ENCODE data around the gene TLR2. TPM values are rescaled to one million over a fixed set of nuclear protein-coding genes. Genes with fewer than 3 reads are reported as not detected.

TLR2 gene, protein sequence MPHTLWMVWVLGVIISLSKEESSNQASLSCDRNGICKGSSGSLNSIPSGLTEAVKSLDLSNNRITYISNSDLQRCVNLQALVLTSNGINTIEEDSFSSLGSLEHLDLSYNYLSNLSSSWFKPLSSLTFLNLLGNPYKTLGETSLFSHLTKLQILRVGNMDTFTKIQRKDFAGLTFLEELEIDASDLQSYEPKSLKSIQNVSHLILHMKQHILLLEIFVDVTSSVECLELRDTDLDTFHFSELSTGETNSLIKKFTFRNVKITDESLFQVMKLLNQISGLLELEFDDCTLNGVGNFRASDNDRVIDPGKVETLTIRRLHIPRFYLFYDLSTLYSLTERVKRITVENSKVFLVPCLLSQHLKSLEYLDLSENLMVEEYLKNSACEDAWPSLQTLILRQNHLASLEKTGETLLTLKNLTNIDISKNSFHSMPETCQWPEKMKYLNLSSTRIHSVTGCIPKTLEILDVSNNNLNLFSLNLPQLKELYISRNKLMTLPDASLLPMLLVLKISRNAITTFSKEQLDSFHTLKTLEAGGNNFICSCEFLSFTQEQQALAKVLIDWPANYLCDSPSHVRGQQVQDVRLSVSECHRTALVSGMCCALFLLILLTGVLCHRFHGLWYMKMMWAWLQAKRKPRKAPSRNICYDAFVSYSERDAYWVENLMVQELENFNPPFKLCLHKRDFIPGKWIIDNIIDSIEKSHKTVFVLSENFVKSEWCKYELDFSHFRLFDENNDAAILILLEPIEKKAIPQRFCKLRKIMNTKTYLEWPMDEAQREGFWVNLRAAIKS
- 0.22 and 0.34 TPM in 2 replicates for total RNA-seq (ENCODE audit: low replicate concordance)

- Mint-ChIP-seq H3K9me3 (peaks cover 31% of the 10 kb centered on the region), H3K4me3 (peak within 1 kb of the TSS; percentile 88), H3K4me1 (peaks cover 11% of the 10 kb centered on the region), H3K36me3 (no peaks in the 10 kb centered on the region), H3K27ac (no peak within 1 kb of the TSS), H3K27me3 (ENCODE audit: insufficient read depth, low read depth) (peaks cover 36% of the 10 kb centered on the region)
- Histone ChIP-seq H3K4me1 (peaks cover 8% of the 10 kb centered on the region), H3K9ac (no peak within 1 kb of the TSS), H3K27ac (no peak within 1 kb of the TSS), H3K4me3 (peak within 1 kb of the TSS; percentile 65), H3K9me3 (ENCODE audit: low read depth) (no peaks in the 10 kb centered on the region), H2AFZ (replicated peaks) (peak within 1 kb of the TSS; percentile 96), H3F3A (ENCODE audit: low read depth) (peaks cover 4% of the 10 kb centered on the region), H4K20me1 (ENCODE audit: low read depth) (no peaks in the 10 kb centered on the region), H3K4me2 (peak within 1 kb of the TSS; percentile 99), H3K27me3 (peaks cover 52% of the 10 kb centered on the region), H3K79me2 (ENCODE audit: low read depth) (no peaks in the 10 kb centered on the region), H3K36me3 (peaks cover 8% of the 10 kb centered on the region)
- peak; percentile 78 for DNase-seq (ENCODE audit: low spot score)
- peak; percentile 92 for TF ChIP-seq EZH2phosphoT487 (IDR thresholded peaks at IDR 0.05)
- TF ChIP-seq, protein P1, sequence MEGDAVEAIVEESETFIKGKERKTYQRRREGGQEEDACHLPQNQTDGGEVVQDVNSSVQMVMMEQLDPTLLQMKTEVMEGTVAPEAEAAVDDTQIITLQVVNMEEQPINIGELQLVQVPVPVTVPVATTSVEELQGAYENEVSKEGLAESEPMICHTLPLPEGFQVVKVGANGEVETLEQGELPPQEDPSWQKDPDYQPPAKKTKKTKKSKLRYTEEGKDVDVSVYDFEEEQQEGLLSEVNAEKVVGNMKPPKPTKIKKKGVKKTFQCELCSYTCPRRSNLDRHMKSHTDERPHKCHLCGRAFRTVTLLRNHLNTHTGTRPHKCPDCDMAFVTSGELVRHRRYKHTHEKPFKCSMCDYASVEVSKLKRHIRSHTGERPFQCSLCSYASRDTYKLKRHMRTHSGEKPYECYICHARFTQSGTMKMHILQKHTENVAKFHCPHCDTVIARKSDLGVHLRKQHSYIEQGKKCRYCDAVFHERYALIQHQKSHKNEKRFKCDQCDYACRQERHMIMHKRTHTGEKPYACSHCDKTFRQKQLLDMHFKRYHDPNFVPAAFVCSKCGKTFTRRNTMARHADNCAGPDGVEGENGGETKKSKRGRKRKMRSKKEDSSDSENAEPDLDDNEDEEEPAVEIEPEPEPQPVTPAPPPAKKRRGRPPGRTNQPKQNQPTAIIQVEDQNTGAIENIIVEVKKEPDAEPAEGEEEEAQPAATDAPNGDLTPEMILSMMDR (IDR thresholded peaks at IDR 0.05), result no peak
- peak; percentile 90 for TF ChIP-seq EZH2 (IDR thresholded peaks at IDR 0.05)
These were observed at the start of gene TLR2 for GRCh38 chr4:153684182-153684970. TLR2 (plus strand) TSS chr4:153684280; CDS start chr4:153702908, 18,628 bp downstream.

DNA sequence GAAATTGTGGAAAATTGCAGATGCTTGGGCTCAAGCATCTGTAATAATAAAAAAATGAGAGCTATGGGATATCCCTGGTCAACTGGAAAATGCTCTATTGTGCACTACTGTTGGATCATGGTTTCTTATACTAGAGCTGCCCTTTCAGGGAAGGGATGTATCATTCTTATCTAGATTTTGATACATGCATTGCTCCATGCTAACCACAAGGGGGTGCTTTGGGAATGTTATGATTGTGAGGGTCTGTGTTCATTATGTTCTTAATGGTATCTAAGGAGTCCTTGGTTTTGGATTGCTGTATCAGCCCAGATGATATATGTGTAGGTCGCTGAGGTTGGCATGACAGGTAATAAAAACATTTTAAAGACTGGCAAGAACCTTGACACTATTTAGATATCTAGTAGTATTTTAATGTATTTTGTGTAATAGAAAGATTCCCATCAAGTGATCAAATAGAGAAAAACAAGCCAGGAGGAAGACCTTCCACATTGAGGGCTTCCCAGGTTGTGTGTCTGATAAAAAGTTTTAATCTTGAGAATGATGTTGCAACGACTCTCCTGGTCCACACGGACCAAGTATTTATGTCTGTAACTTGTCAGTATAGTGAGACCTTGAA lies 49.2 kb upstream of the TLR2 start:
- H3K27ac ChIP-seq, result no peak overlapping the region
- H3K4me2 ChIP-seq, result no peak overlapping the region
- Mint-ChIP-seq H3K27me3 (ENCODE audit: insufficient read depth, low read depth) (no peaks in the 10 kb centered on the region), H3K27ac (no peak overlapping the region), H3K4me1 (peaks cover 9% of the 10 kb centered on the region), H3K9me3 (no peaks in the 10 kb centered on the region), H3K36me3 (peaks cover 44% of the 10 kb centered on the region), H3K4me3 (no peak overlapping the region)
- peak; percentile 47 for DNase-seq (ENCODE audit: low spot score)
- H4K20me1 ChIP-seq (ENCODE audit: low read depth), result no peaks in the 10 kb centered on the region
- TF ChIP-seq, protein P1 (IDR thresholded peaks at IDR 0.05), result peak; percentile 88
- TF ChIP-seq EZH2phosphoT487 (IDR thresholded peaks at IDR 0.05) (no peak), EZH2 (IDR thresholded peaks at IDR 0.05) (no peak)
- no peaks in the 10 kb centered on the region for H3F3A ChIP-seq (ENCODE audit: low read depth)
- no peaks in the 10 kb centered on the region for H3K9me3 ChIP-seq (ENCODE audit: low read depth)
- H2AFZ ChIP-seq (replicated peaks), result no peak overlapping the region
- H3K4me1 ChIP-seq, result no peaks in the 10 kb centered on the region
- no peaks in the 10 kb centered on the region for H3K36me3 ChIP-seq
- no peak overlapping the region for H3K9ac ChIP-seq
- H3K27me3 ChIP-seq, result no peaks in the 10 kb centered on the region
- H3K4me3 ChIP-seq, result no peak overlapping the region
- H3K79me2 ChIP-seq (ENCODE audit: low read depth), result no peaks in the 10 kb centered on the region

DNA sequence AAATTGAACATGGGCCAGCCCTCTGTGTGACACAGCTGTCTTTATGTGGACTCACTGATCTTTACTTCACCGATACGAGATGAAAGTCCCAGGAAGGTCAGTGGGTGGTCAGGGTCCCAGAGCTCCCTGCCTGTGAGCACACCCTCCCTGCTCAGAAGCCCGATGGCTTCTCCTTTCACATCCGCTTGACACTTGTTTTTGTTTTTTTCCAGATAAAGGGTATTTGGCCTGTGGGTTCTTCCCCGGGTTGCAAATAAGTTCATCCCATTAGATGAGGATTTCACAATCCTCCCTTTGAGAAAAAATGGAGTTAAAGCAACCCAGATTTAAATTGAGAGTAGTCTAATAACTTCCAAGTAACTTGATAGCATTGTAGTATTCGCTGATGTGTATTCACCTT lies 48.2 kb upstream of the TLR2 start:
- Histone ChIP-seq H3K79me2 (ENCODE audit: low read depth) (no peaks in the 10 kb centered on the region), H3K4me2 (no peak overlapping the region), H3K4me1 (no peaks in the 10 kb centered on the region), H3K9me3 (ENCODE audit: low read depth) (no peaks in the 10 kb centered on the region), H3K27me3 (no peaks in the 10 kb centered on the region), H3F3A (ENCODE audit: low read depth) (no peaks in the 10 kb centered on the region), H2AFZ (replicated peaks) (no peak overlapping the region), H3K36me3 (no peaks in the 10 kb centered on the region), H3K9ac (no peak overlapping the region), H4K20me1 (ENCODE audit: low read depth) (no peaks in the 10 kb centered on the region), H3K27ac (no peak overlapping the region), H3K4me3 (no peak overlapping the region)
- H3K4me1 Mint-ChIP-seq, result peaks cover 5% of the 10 kb centered on the region
- peaks cover 36% of the 10 kb centered on the region for H3K36me3 Mint-ChIP-seq
- DNase-seq (ENCODE audit: low spot score), result no peak
- TF ChIP-seq, protein P1 (IDR thresholded peaks at IDR 0.05), result no peak
- TF ChIP-seq EZH2phosphoT487 (IDR thresholded peaks at IDR 0.05), result no peak
- H3K27ac Mint-ChIP-seq, result no peak overlapping the region
- no peaks in the 10 kb centered on the region for H3K27me3 Mint-ChIP-seq (ENCODE audit: insufficient read depth, low read depth)
- no peak overlapping the region for H3K4me3 Mint-ChIP-seq
- no peaks in the 10 kb centered on the region for H3K9me3 Mint-ChIP-seq
